ENCODE measurements around the gene DPH6.

DPH6 gene

GRCh38 chr15:35327789-35328188 lies 218.2 kb downstream of the DPH6 start:
- no peak for DNase-seq

- DNase-seq = no peak
Observed at GRCh38 chr15:35325374-35325941, 220.5 kb downstream of the DPH6 start.

- no peak for DNase-seq
Observed at GRCh38 chr15:35323141-35323540, 222.8 kb downstream of the DPH6 start.

DNA sequence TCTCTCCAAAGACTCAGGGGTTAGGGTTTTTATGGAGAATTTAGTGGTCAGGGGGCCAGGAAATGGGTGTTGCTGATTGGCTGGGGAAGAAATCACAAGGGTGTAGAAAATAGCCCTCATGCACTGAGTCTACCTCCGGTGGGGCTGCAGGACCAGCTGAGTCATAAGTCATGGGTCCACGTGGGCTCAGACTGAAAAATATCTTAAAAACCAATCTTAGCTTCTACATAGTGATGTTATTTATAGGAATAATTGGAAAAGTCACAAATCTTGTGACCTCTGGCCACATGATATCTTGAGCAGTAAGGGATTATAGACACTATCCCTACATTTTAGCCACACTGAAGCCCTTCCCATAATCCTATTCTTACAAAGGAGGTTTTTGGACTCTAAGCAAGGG lies 224.0 kb downstream of the DPH6 start:
- DNase-seq = no peak

- DNase-seq = no peak
Observed at GRCh38 chr15:35320911-35321310, 225.1 kb downstream of the DPH6 start.

All from HCEC 1CT (cell line).